Measurements from ENCODE around the gene ATRX.

- TF ChIP-seq CTCF (IDR thresholded peaks at IDR 0.05) (no peak), POLR2A (IDR thresholded peaks at IDR 0.05) (no peak)
Measured at GRCh38 chrX:77603635-77604336, 182.2 kb downstream of the ATRX start.
